Mesendoderm (in vitro differentiated cells): ENCODE data around the gene SMARCA1.

Experiments used
- DNase-seq: peaks from one replicate; pipeline ENCODE4 v3.0.0; 2013
- H2AK5ac ChIP-seq: 2 replicates; pipeline ENCODE4 v1.6.1; 2013; ENCODE audit warnings: low read length, inconsistent platforms
- H2BK120ac ChIP-seq: 2 replicates; pipeline ENCODE4 v1.6.1; 2013; ENCODE audit warnings: low read depth, mild to moderate bottlenecking, low read length, moderate library complexity, mixed read lengths
- H2BK15ac ChIP-seq: replicated peaks from 2 replicates; pipeline ENCODE4 v1.6.1; 2013; ENCODE audit warnings: low read depth, mild to moderate bottlenecking, moderate library complexity
- H2BK5ac ChIP-seq: 2 replicates; pipeline ENCODE4 v1.6.1; 2013; ENCODE audit warnings: low read length, inconsistent platforms
- H3K18ac ChIP-seq: 2 replicates; pipeline ENCODE4 v1.6.1; 2013; ENCODE audit warnings: mild to moderate bottlenecking, low read length, mixed read lengths
- H3K23ac ChIP-seq: one replicate; pipeline ENCODE4 v1.6.1; 2013; ENCODE audit warnings: low read length
- H3K27ac ChIP-seq: 2 replicates; pipeline ENCODE4 v1.5.1; 2013; ENCODE audit warnings: low read depth, mild to moderate bottlenecking, inconsistent platforms, low read length, moderate library complexity
- H3K27me3 ChIP-seq: 2 replicates; pipeline ENCODE4 v1.6.1; 2013; ENCODE audit warnings: low read length, control low read depth, mild to moderate bottlenecking, inconsistent platforms; ENCODE audit not compliant: insufficient read depth, poor library complexity
- H3K36me3 ChIP-seq: 2 replicates; pipeline ENCODE4 v1.6.1; 2013; ENCODE audit warnings: low read length, inconsistent platforms; ENCODE audit not compliant: control insufficient read depth, insufficient read depth
- H3K4ac ChIP-seq: one replicate; pipeline ENCODE4 v1.6.1; 2013; ENCODE audit warnings: low read depth, mild to moderate bottlenecking, low read length, moderate library complexity
- H3K4me1 ChIP-seq: 2 replicates; pipeline ENCODE4 v1.6.1; 2013; ENCODE audit warnings: low read depth, low read length, inconsistent platforms; ENCODE audit not compliant: control insufficient read depth
- H3K4me2 ChIP-seq: 2 replicates; pipeline ENCODE4 v1.6.1; 2013; ENCODE audit warnings: low read length
- H3K4me3 ChIP-seq: 2 replicates; pipeline ENCODE4 v1.5.1; 2013; ENCODE audit warnings: mild to moderate bottlenecking, low read length
- H3K56ac ChIP-seq: one replicate; pipeline ENCODE4 v1.6.1; 2013; ENCODE audit warnings: low read length
- H3K79me1 ChIP-seq: 2 replicates; pipeline ENCODE4 v1.6.1; 2013; ENCODE audit warnings: low read length, inconsistent platforms
- H3K79me2 ChIP-seq: 2 replicates; pipeline ENCODE4 v1.6.1; 2013; ENCODE audit warnings: mild to moderate bottlenecking, low read length; ENCODE audit not compliant: control insufficient read depth, insufficient read depth
- H3K9ac ChIP-seq: 2 replicates; pipeline ENCODE4 v1.6.1; 2013; ENCODE audit warnings: low read length, inconsistent platforms
- H4K5ac ChIP-seq: one replicate; pipeline ENCODE4 v1.6.1; 2013; ENCODE audit warnings: low read length
- H4K8ac ChIP-seq: one replicate; pipeline ENCODE4 v1.6.1; 2013; ENCODE audit warnings: low read depth, mild to moderate bottlenecking, control low read depth, low read length, moderate library complexity
- WGBS: extraction: QIAGEN DNeasy Blood & Tissue Kit; methylation state at CpG from one replicate; pipeline ENCODE4 v1.1.7; 2013; ENCODE audit warnings: low lambda C conversion rate, missing lambda C conversion rate; ENCODE audit not compliant: insufficient coverage; ENCODE audit errors: extremely low coverage; 5-methylcytosine and 5-hydroxymethylcytosine counted together

SMARCA1 gene

GRCh38 chrX:129540068-129540653 is 16.9 kb upstream of the SMARCA1 start, which contains the start of gene OCRL:
OCRL (plus strand) TSS chrX:129540259; CDS start chrX:129540440, 181 bp downstream.
- Histone ChIP-seq H3K4me1 (no peaks in the 10 kb centered on the region), H3K4me3 (peak within 1 kb of the TSS; percentile 41), H3K9ac (peak within 1 kb of the TSS; percentile 72), H2BK15ac (no peak within 1 kb of the TSS), H3K56ac (peak within 1 kb of the TSS; percentile 84), H2AK5ac (no peak within 1 kb of the TSS), H3K79me2 (no peaks in the 10 kb centered on the region), H2BK5ac (no peak within 1 kb of the TSS), H3K27ac (no peak within 1 kb of the TSS), H3K79me1 (no peaks in the 10 kb centered on the region), H3K36me3 (no peaks in the 10 kb centered on the region), H3K4me2 (peak within 1 kb of the TSS; percentile 56), H4K5ac (no peak within 1 kb of the TSS), H3K27me3 (no peaks in the 10 kb centered on the region), H3K4ac (peak within 1 kb of the TSS; percentile 81), H2BK120ac (peak within 1 kb of the TSS; percentile 90), H3K18ac (peak within 1 kb of the TSS; percentile 87), H3K23ac (no peak within 1 kb of the TSS), H4K8ac (peak within 1 kb of the TSS; percentile 56)
- DNase-seq: peak; percentile 75
- WGBS: no CpG with 5 or more reads among the region's 60 CpGs

GRCh38 chrX:129534816-129535578 is 11.7 kb upstream of the SMARCA1 start:
- H3K36me3 ChIP-seq: no peaks in the 10 kb centered on the region
- H2BK15ac ChIP-seq: no peak overlapping the region
- H4K8ac ChIP-seq: no peak overlapping the region
- H3K18ac ChIP-seq: no peak overlapping the region
- no peak overlapping the region for H2AK5ac ChIP-seq
- no peak overlapping the region for H3K4ac ChIP-seq
- H3K27me3 ChIP-seq: no peaks in the 10 kb centered on the region
- H4K5ac ChIP-seq: no peak overlapping the region
- no peak for DNase-seq
- no peaks in the 10 kb centered on the region for H3K79me1 ChIP-seq
- H3K23ac ChIP-seq: no peak overlapping the region
- H3K79me2 ChIP-seq: no peaks in the 10 kb centered on the region
- H3K4me1 ChIP-seq: no peaks in the 10 kb centered on the region
- H2BK5ac ChIP-seq: no peak overlapping the region
- H2BK120ac ChIP-seq: no peak overlapping the region
- H3K4me2 ChIP-seq: no peak overlapping the region
- no peak overlapping the region for H3K27ac ChIP-seq
- H3K9ac ChIP-seq: no peak overlapping the region
- H3K4me3 ChIP-seq: no peak overlapping the region
- WGBS: no CpG with 5 or more reads among the region's 4 CpGs
- no peak overlapping the region for H3K56ac ChIP-seq

GRCh38 chrX:129531132-129531531 is 7.8 kb upstream of the SMARCA1 start:
- H4K5ac ChIP-seq: no peak overlapping the region
- H3K4me1 ChIP-seq: no peaks in the 10 kb centered on the region
- no peak for DNase-seq
- H3K4me3 ChIP-seq: no peak overlapping the region
- no CpG with 5 or more reads among the region's 1 CpG for WGBS
- H3K79me2 ChIP-seq: no peaks in the 10 kb centered on the region
- no peak overlapping the region for H2BK120ac ChIP-seq
- H3K27ac ChIP-seq: no peak overlapping the region
- H4K8ac ChIP-seq: no peak overlapping the region
- H2BK5ac ChIP-seq: no peak overlapping the region
- no peaks in the 10 kb centered on the region for H3K36me3 ChIP-seq
- H3K23ac ChIP-seq: no peak overlapping the region
- H2AK5ac ChIP-seq: no peak overlapping the region
- no peak overlapping the region for H3K56ac ChIP-seq
- H3K79me1 ChIP-seq: no peaks in the 10 kb centered on the region
- H2BK15ac ChIP-seq: no peak overlapping the region
- no peak overlapping the region for H3K9ac ChIP-seq
- no peaks in the 10 kb centered on the region for H3K27me3 ChIP-seq
- H3K4ac ChIP-seq: no peak overlapping the region
- no peak overlapping the region for H3K18ac ChIP-seq
- H3K4me2 ChIP-seq: no peak overlapping the region

DNA sequence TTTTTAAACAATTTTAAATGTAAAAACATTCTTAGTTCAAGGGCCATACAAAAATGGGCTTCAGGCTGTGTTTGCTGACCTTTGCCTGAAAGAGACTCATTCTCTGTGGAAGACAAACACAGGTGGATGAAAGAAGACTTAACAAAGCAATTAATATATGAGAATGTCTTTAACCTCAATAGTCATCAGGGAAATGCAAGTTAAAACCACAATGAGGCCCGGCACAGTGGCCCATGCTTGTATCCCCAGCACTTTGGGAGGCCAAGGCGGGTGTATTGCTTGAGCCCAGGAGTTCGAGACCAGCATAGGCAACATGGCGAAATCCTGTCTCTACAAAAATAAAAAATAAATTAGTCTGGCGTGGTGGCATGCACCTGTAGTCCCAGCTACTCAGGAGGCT is 7.1 kb upstream of the SMARCA1 start:
- no peaks in the 10 kb centered on the region for H3K27me3 ChIP-seq
- H3K4ac ChIP-seq: no peak overlapping the region
- H3K4me1 ChIP-seq: no peaks in the 10 kb centered on the region
- no peak overlapping the region for H3K23ac ChIP-seq
- no peak overlapping the region for H2BK120ac ChIP-seq
- no peak for DNase-seq
- no peak overlapping the region for H2BK15ac ChIP-seq
- H3K4me3 ChIP-seq: no peak overlapping the region
- no peaks in the 10 kb centered on the region for H3K79me2 ChIP-seq
- no peak overlapping the region for H3K4me2 ChIP-seq
- no peak overlapping the region for H2AK5ac ChIP-seq
- no peak overlapping the region for H3K27ac ChIP-seq
- no peak overlapping the region for H3K9ac ChIP-seq
- H3K18ac ChIP-seq: no peak overlapping the region
- no peak overlapping the region for H4K5ac ChIP-seq
- no peaks in the 10 kb centered on the region for H3K36me3 ChIP-seq
- no CpG with 5 or more reads among the region's 5 CpGs for WGBS
- no peak overlapping the region for H4K8ac ChIP-seq
- no peak overlapping the region for H3K56ac ChIP-seq
- H2BK5ac ChIP-seq: no peak overlapping the region
- no peaks in the 10 kb centered on the region for H3K79me1 ChIP-seq

DNA sequence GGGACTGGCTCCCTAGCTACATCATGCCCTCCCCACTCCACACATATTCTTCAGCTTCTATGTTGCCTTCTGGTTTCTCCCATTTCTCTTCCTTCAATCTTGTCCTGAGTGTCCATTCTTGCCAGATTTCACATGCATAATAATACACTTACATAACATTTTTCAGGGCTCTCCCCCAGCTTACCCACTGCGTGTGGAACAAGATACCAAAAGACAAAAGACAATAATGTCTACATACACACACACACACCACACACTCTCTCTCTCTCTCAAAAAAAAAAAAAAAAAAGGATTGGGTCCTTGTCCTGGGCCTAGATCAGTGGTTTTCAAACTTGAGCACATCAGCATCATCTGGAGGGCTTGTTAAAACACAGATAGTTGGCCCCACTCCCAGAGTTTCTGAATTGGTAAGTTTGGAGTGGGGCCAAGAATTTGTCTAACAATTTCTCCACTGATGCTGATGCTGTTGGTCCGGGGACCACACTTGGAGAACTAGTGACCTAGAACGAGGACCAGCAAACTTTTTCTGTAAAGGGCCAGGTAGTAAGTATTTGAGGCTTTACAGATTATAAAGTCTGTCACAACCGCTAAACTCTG is 6.5 kb upstream of the SMARCA1 start:
- DNase-seq: no peak
- no peaks in the 10 kb centered on the region for H3K27me3 ChIP-seq
- no peak overlapping the region for H2BK120ac ChIP-seq
- no peak overlapping the region for H3K9ac ChIP-seq
- no peak overlapping the region for H4K8ac ChIP-seq
- H2AK5ac ChIP-seq: no peak overlapping the region
- no peak overlapping the region for H3K18ac ChIP-seq
- H3K79me2 ChIP-seq: no peaks in the 10 kb centered on the region
- H3K23ac ChIP-seq: no peak overlapping the region
- no peak overlapping the region for H3K27ac ChIP-seq
- no peak overlapping the region for H2BK5ac ChIP-seq
- H3K79me1 ChIP-seq: no peaks in the 10 kb centered on the region
- H2BK15ac ChIP-seq: no peak overlapping the region
- H3K4ac ChIP-seq: no peak overlapping the region
- H3K56ac ChIP-seq: no peak overlapping the region
- no peak overlapping the region for H3K4me2 ChIP-seq
- no peaks in the 10 kb centered on the region for H3K4me1 ChIP-seq
- no CpG with 5 or more reads among the region's 4 CpGs for WGBS
- H3K36me3 ChIP-seq: no peaks in the 10 kb centered on the region
- no peak overlapping the region for H4K5ac ChIP-seq
- no peak overlapping the region for H3K4me3 ChIP-seq
